NCI-H187 treated with DMSO at 0.1 percent for 48 hours (cell line): ENCODE measurements around the gene RASL10B.

Source experiments
- DNase-seq: peaks from one replicate; lab custom pipeline; 2025; lab: John Stamatoyannopoulos, UW

RASL10B gene

GRCh38 chr17:35717475-35717874, 14.0 kb upstream of the RASL10B start:
- no peak for DNase-seq

- no peak for DNase-seq
Observed at GRCh38 chr17:35723735-35724134, 7.7 kb upstream of the RASL10B start.

- DNase-seq: no peak
Observed at GRCh38 chr17:35725058-35725457, 6.4 kb upstream of the RASL10B start.

- no peak for DNase-seq
Observed at GRCh38 chr17:35725802-35726126, 5.7 kb upstream of the RASL10B start.

GRCh38 chr17:35726127-35726952, 5.1 kb upstream of the RASL10B start:
- DNase-seq: no peak

GRCh38 chr17:35726953-35727460, 4.4 kb upstream of the RASL10B start:
- no peak for DNase-seq

GRCh38 chr17:35727635-35728034, 3.8 kb upstream of the RASL10B start:
- DNase-seq: no peak

- no peak for DNase-seq
Observed at GRCh38 chr17:35728551-35728950, 2.9 kb upstream of the RASL10B start.

GRCh38 chr17:35729405-35729833, 2.0 kb upstream of the RASL10B start:
- DNase-seq: no peak

- DNase-seq: no peak
Observed at GRCh38 chr17:35730400-35731005, 936 bp upstream of the RASL10B start.

GRCh38 chr17:35731917-35732805, 722 bp downstream of the RASL10B start:
- no peak for DNase-seq

GRCh38 chr17:35732806-35733136, 1.3 kb downstream of the RASL10B start:
- no peak for DNase-seq

GRCh38 chr17:35733366-35733765, 1.9 kb downstream of the RASL10B start:
- DNase-seq: no peak

GRCh38 chr17:35734396-35734795, 3.0 kb downstream of the RASL10B start:
- DNase-seq: no peak

GRCh38 chr17:35735036-35735805, 3.8 kb downstream of the RASL10B start:
- DNase-seq: no peak

GRCh38 chr17:35736236-35736635, 4.8 kb downstream of the RASL10B start:
- DNase-seq: no peak

- DNase-seq: no peak
Observed at GRCh38 chr17:35738519-35739133, 7.2 kb downstream of the RASL10B start.

GRCh38 chr17:35740216-35740615, 8.8 kb downstream of the RASL10B start:
- no peak for DNase-seq

GRCh38 chr17:35740997-35741931, 9.8 kb downstream of the RASL10B start:
- DNase-seq: no peak

- no peak for DNase-seq
Observed at GRCh38 chr17:35742496-35742895, 11.1 kb downstream of the RASL10B start.
